Stimulated activated CD8-positive, alpha-beta memory T cell treated with anti-CD3 and anti-CD28 coated beads, Interleukin-7, amount 100 ng/mL, for 4 hours (primary cell): ENCODE results near the gene FBXL20.
"Not testable (repeated sequence)": the region's sequence is repeated elsewhere in the genome, so short reads cannot be mapped to it uniquely, and the experiment has no call there.

Experiments used
- DNase-seq, 2 donors: peaks; one replicate each; pipeline ENCODE4 v3.0.0-alpha.2; 2020; ENCODE audit warnings: low read depth in 2 of 2

Gene FBXL20

GRCh38 chr17:39380144-39380543 is 21.3 kb downstream of the FBXL20 start:
- DNase-seq, result no peak

- DNase-seq, result no peak
Observed at GRCh38 chr17:39376434-39376833, 25.0 kb downstream of the FBXL20 start.

- DNase-seq, result not testable (repeated sequence)
Observed at GRCh38 chr17:39367805-39368204, 33.6 kb downstream of the FBXL20 start.

- DNase-seq, result no peak
Observed at GRCh38 chr17:39365872-39366271, 35.6 kb downstream of the FBXL20 start.

- DNase-seq, result no peak
Observed at GRCh38 chr17:39365242-39365641, 36.2 kb downstream of the FBXL20 start.

GRCh38 chr17:39364236-39365025 is 37.0 kb downstream of the FBXL20 start:
- no peak for DNase-seq

- DNase-seq, result no peak
Observed at GRCh38 chr17:39361064-39361463, 40.4 kb downstream of the FBXL20 start.

- DNase-seq, result no peak
Observed at GRCh38 chr17:39360537-39360936, 40.9 kb downstream of the FBXL20 start.

- DNase-seq, result no peak
Observed at GRCh38 chr17:39359994-39360393, 41.4 kb downstream of the FBXL20 start.

- no peak for DNase-seq
Observed at GRCh38 chr17:39357986-39358385, 43.4 kb downstream of the FBXL20 start.

GRCh38 chr17:39357488-39357887 is 43.9 kb downstream of the FBXL20 start:
- DNase-seq, result no peak

- no peak for DNase-seq
Observed at GRCh38 chr17:39352986-39353385, 48.4 kb downstream of the FBXL20 start.

GRCh38 chr17:39352511-39352910 is 48.9 kb downstream of the FBXL20 start:
- DNase-seq, result no peak

- no peak for DNase-seq
Observed at GRCh38 chr17:39351508-39351907, 49.9 kb downstream of the FBXL20 start.

- no peak for DNase-seq
Observed at GRCh38 chr17:39349246-39349645, 52.2 kb downstream of the FBXL20 start.

GRCh38 chr17:39346863-39347262 is 54.6 kb downstream of the FBXL20 start:
- DNase-seq, result not testable (repeated sequence)

- no peak for DNase-seq
Observed at GRCh38 chr17:39341541-39341940, 59.9 kb downstream of the FBXL20 start.

- no peak for DNase-seq
Observed at GRCh38 chr17:39340731-39341130, 60.7 kb downstream of the FBXL20 start.

GRCh38 chr17:39339272-39339671 is 62.2 kb downstream of the FBXL20 start:
- no peak for DNase-seq

GRCh38 chr17:39337649-39338048 is 63.8 kb downstream of the FBXL20 start:
- DNase-seq, result not testable (repeated sequence)

GRCh38 chr17:39335704-39336223 is 65.7 kb downstream of the FBXL20 start:
- no peak for DNase-seq

- not testable (repeated sequence) for DNase-seq
Observed at GRCh38 chr17:39334008-39334744, 67.2 kb downstream of the FBXL20 start.

GRCh38 chr17:39332092-39332491 is 69.3 kb downstream of the FBXL20 start:
- no peak for DNase-seq
